HepG2 (cell line): ENCODE results near the gene SLC5A6. TPM values are rescaled to one million over a fixed set of nuclear protein-coding genes. Genes with fewer than 3 reads are reported as not detected.

Source experiments
- AFF4 ChIP-seq: sonication (generic); formaldehyde crosslinking; IDR thresholded peaks from 2 replicates; pipeline ENCODE4 v1.4.0; 2020; ENCODE audit warnings: missing genetic modification reagents
- CBX1 ChIP-seq: IDR thresholded peaks from one replicate; pipeline ENCODE4 v1.6.1; 2016; ENCODE audit warnings: antibody characterized with exemption, low read depth
- ELF3 ChIP-seq: IDR thresholded peaks from 2 replicates; pipeline ENCODE4 v1.6.1; 2016; ENCODE audit warnings: missing genetic modification reagents, missing compliant biosample characterization
- FOXK1 ChIP-seq: sonication (generic); formaldehyde crosslinking; IDR thresholded peaks from 2 replicates; pipeline ENCODE4 v1.4.0; 2020; ENCODE audit warnings: low read depth, missing genetic modification reagents, borderline replicate concordance
- IRF9 ChIP-seq: sonication (generic); formaldehyde crosslinking; IDR thresholded peaks from 2 replicates; pipeline ENCODE4 v1.8.0; 2022; ENCODE audit warnings: missing genetic modification reagents, mild to moderate bottlenecking, borderline replicate concordance
- MZF1 ChIP-seq: sonication (generic); formaldehyde crosslinking; IDR thresholded peaks from 2 replicates; pipeline ENCODE4 v1.8.1; 2023; ENCODE audit warnings: mild to moderate bottlenecking, missing genetic modification reagents, borderline replicate concordance
- POLR2AphosphoS2 ChIP-seq: IDR thresholded peaks from 2 replicates; pipeline ENCODE4 v1.6.1; 2011; ENCODE audit warnings: low read depth, low read length, improper control_type of control experiment
- RAD21 ChIP-seq: fragments of 450-650 bp; formaldehyde crosslinking; IDR thresholded peaks from 2 replicates; pipeline ENCODE4 v1.5.0; 2020; ENCODE audit warnings: mild to moderate bottlenecking
- SNAPC4 ChIP-seq: sonication (generic); formaldehyde crosslinking; IDR thresholded peaks from 2 replicates; pipeline ENCODE4 v1.4.0; 2020; ENCODE audit warnings: mild to moderate bottlenecking, missing genetic modification reagents
- TAF15 ChIP-seq: fragments of 200-400 bp; formaldehyde crosslinking; IDR thresholded peaks from one replicate; pipeline ENCODE4 v1.6.1; 2018; ENCODE audit warnings: mild to moderate bottlenecking, low read depth, low read length; ENCODE audit not compliant: poor library complexity, severe bottlenecking
- TFAP4 ChIP-seq: sonication (generic); IDR thresholded peaks from 2 replicates; pipeline ENCODE4 v1.6.1; 2016; ENCODE audit warnings: low read depth, borderline replicate concordance
- THAP11 ChIP-seq: IDR thresholded peaks from 2 replicates; pipeline ENCODE4 v1.6.1; 2016; ENCODE audit warnings: missing biosample characterization, missing genetic modification reagents
- TRAFD1 ChIP-seq: sonication (generic); formaldehyde crosslinking; IDR thresholded peaks from 2 replicates; pipeline ENCODE4 v1.5.1; 2020; ENCODE audit warnings: missing genetic modification reagents, mild to moderate bottlenecking, borderline replicate concordance
- ZBTB8A ChIP-seq: sonication (generic); formaldehyde crosslinking; IDR thresholded peaks from 2 replicates; pipeline ENCODE4 v1.4.0; 2020; ENCODE audit warnings: mild to moderate bottlenecking, low read depth, missing genetic modification reagents, borderline replicate concordance
- ZNF430 ChIP-seq: sonication (generic); formaldehyde crosslinking; IDR thresholded peaks from 2 replicates; pipeline ENCODE4 v1.9.0; 2021; ENCODE audit warnings: mild to moderate bottlenecking, missing genetic modification reagents
- ZNF782 ChIP-seq: sonication (generic); formaldehyde crosslinking; IDR thresholded peaks from 2 replicates; pipeline ENCODE4 v1.4.0; 2020; ENCODE audit warnings: missing genetic modification reagents, mild to moderate bottlenecking, borderline replicate concordance
- polyA plus RNA-seq, 8 experiments: library from polyadenylated mRNA; depleted of rRNA in 3 of 8; stranded (reverse) in 7 of 8; unstranded in 1 of 8; fragments of >200 nt; fragmentation: Illumina TruSeq in 4 of 8; extraction: Trizol in 4 of 8; gene quantifications; 2 replicates each; pipeline versions ENCODE4 v1.2.1 to v1.2.3, GENCODE V29; 2011 to 2016; ENCODE audit warnings: low read depth in 4 of 8, missing spikeins in 1 of 8, mixed read lengths in 1 of 8; ENCODE audit not compliant: insufficient read depth in 1 of 8
- total RNA-seq, 5 experiments: library from RNA; depleted of rRNA; stranded (reverse); fragments of >200 nt; fragmentation: Illumina TruSeq; extraction: Trizol; gene quantifications; 2 replicates each; pipeline ENCODE4 v1.2.3, GENCODE V29; 2016; ENCODE audit warnings: low read depth in 1 of 5

The SLC5A6 gene
- total and polyA plus RNA-seq, 2 of the 13 experiments (the other 11 are each of a cell fraction or from before 2014, with no cell fraction given), result 135 to 417 TPM

- TF ChIP-seq AFF4 (CRISPR knock-in tag) (no peak), TAF15 (no peak), ZNF430 (0 out of 2 replicates have a peak, but pooled peaks have one; percentile 25), CBX1 (no peak), ZBTB8A (CRISPR knock-in tag) (no peak), ZNF782 (peak; percentile 70; the same call in 1 of the 2 replicates), TFAP4 (no peak), SNAPC4 (no peak), POLR2AphosphoS2 (no peak), TRAFD1 (CRISPR knock-in tag) (no peak), ELF3 (CRISPR knock-in tag) (peak; percentile 52; the same call in 1 of the 2 replicates), THAP11 (CRISPR knock-in tag) (peak; percentile 46; the same call in 1 of the 2 replicates), IRF9 (CRISPR knock-in tag) (no peak), RAD21 (CRISPR knock-in tag) (peak; percentile 97), FOXK1 (CRISPR knock-in tag) (peak; percentile 20; the same call in 1 of the 2 replicates), MZF1 (no peak)
Observed at GRCh38 chr2:27191070-27191829, 20.8 kb downstream of the SLC5A6 start (continued).
